ENCODE data around the gene GKN2. TPM values are rescaled to one million over a fixed set of nuclear protein-coding genes. Genes with fewer than 3 reads are reported as not detected.
A peak's percentile ranks its signal among the peaks of the same experiment; 100 is the strongest.

The GKN2 gene
- total and polyA plus RNA-seq, 8 donors = 16.5 to 1,354 (median 221) TPM; not detected in 1

DNA sequence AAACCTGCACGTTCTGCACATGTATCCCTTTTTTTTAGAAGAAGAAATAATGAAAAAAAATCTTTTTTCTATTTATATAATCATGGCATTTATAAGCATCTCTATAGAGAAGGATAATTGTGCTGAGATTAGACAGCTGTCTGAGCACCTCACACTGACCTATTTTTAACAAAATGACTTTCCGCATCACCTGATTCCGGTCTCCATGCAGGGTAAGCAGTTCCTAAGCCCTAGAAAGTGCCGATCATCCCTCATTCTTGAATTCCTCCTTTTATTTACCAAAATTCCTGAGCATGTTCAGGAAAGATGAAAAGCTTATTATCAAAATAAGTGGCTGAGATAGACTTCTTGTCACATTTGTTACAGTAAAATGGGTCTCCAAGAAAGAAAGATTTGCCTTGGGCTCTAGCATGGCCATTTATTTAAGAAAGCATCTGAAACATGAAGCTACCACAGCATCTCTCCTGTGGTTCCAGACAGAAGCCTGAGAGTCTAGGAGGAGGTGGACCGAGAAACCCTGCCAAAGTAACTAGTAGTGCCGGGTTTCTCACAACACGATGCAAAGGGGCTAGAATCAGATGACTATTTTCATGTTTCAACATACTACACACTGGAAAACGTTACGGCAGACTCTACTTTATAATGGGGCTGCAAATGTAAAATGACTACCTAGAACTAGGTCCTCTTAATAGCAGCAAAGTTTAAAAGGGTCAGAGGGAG lies 22.4 kb upstream of the GKN2 start:
- WGBS, 5 donors = 56 to 70% (median 62%) methylated on average over 9 of the region's 9 CpGs
- H3K9me3 ChIP-seq = no peaks in the 10 kb centered on the region
- H3K27ac ChIP-seq = peak overlapping the region in 2 of 5 donors; percentile 16 to 75
- intact Hi-C loops (cut with DNase I; ENCODE audit: low total_unique reads) = no loop called here
- H3K4me3 ChIP-seq = peak overlapping the region in 1 of 4 donors; percentile 28
- H3K4me1 ChIP-seq = peaks cover 0 to 12% (median 4%) of the 10 kb centered on the region in 4 donors
- TF ChIP-seq EP300 (IDR thresholded peaks at IDR 0.05) (no peak), CTCF (IDR thresholded peaks at IDR 0.05) (no peak), POLR2AphosphoS5 (IDR thresholded peaks at IDR 0.05) (no peak), POLR2A (IDR thresholded peaks at IDR 0.05) (no peak)
- H3K27me3 ChIP-seq = peaks cover 0 to 3% (median 0%) of the 10 kb centered on the region in 3 donors
- H3K36me3 ChIP-seq = no peaks in the 10 kb centered on the region
- DNase-seq = no peak

GRCh38 chr2:68974251-68974650 lies 21.6 kb upstream of the GKN2 start, which contains the start of gene GKN1:
Gene GKN1, plus strand, starts transcription at chr2:68974636. Its CDS starts 42 bp downstream, at chr2:68974678.
- DNase-seq = no peak
- intact Hi-C loops (cut with DNase I; ENCODE audit: low total_unique reads) = no loop called here
- peaks cover 0 to 12% (median 4%) of the 10 kb centered on the region in 4 donors for H3K4me1 ChIP-seq
- peaks cover 0 to 3% (median 0%) of the 10 kb centered on the region in 3 donors for H3K27me3 ChIP-seq
- H3K9me3 ChIP-seq = no peaks in the 10 kb centered on the region
- H3K4me3 ChIP-seq = peak within 1 kb of the TSS in 1 of 4 donors; percentile 28
- TF ChIP-seq POLR2A (IDR thresholded peaks at IDR 0.05) (no peak), POLR2AphosphoS5 (IDR thresholded peaks at IDR 0.05) (peak in 2 of 3 donors; percentile 41 to 72), EP300 (IDR thresholded peaks at IDR 0.05) (no peak), CTCF (IDR thresholded peaks at IDR 0.05) (no peak)
- WGBS, 5 donors = 38 to 51% (median 46%) methylated on average over 3 of the region's 3 CpGs
- no peaks in the 10 kb centered on the region for H3K36me3 ChIP-seq
- peak within 1 kb of the TSS in 3 of 5 donors; percentile 16 to 75 (median 42) for H3K27ac ChIP-seq

GRCh38 chr2:68971591-68972231 lies 19.0 kb upstream of the GKN2 start:
- no peaks in the 10 kb centered on the region for H3K36me3 ChIP-seq
- no peak for TF ChIP-seq EP300 (IDR thresholded peaks at IDR 0.05)
- TF ChIP-seq POLR2AphosphoS5 (IDR thresholded peaks at IDR 0.05) = peak in 2 of 3 donors; percentile 83 to 85
- intact Hi-C loops (cut with DNase I; ENCODE audit: low total_unique reads) = no loop called here
- peak; percentile 64 to 70 for DNase-seq
- peak overlapping the region in 2 of 5 donors; percentile 39 to 72 for H3K27ac ChIP-seq
- WGBS, 5 donors = 40 to 56% (median 46%) methylated on average over 5 of the region's 5 CpGs
- peaks cover 0 to 3% (median 0%) of the 10 kb centered on the region in 3 donors for H3K27me3 ChIP-seq
- peaks cover 0 to 12% (median 4%) of the 10 kb centered on the region in 4 donors for H3K4me1 ChIP-seq
- no peaks in the 10 kb centered on the region for H3K9me3 ChIP-seq
- no peak overlapping the region for H3K4me3 ChIP-seq

DNA sequence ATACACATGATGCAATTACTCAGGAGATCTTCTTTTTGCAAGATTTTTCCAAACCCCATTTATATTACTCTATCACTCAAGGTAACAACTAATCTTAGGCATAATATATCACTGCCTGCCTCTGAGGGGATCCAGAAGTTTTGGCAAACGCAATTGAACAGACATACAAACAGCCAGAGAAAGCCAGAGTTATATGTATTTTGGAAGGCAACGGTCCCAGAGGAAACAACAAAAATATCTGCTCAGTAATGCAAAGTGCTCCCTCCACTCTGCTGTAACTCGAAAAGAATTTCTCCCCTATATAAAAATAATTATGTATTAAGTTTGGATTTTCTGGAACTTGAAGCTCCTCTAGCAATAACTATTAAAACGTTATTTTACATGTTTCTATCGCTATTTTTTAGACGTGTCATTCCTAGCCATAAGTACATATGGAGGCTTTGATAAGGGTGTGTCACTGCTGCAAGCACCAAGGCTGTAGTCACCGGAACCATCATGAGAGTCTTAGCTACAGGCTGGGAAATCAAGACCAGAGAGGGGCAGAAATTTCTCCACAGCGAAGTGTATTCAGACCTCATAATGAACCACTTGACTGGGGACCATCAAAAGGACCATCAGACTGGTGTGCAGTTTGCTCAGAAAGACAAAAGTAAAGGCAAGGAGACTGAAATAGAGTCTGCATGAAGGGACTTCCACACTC lies 18.0 kb upstream of the GKN2 start:
- H3K36me3 ChIP-seq = no peaks in the 10 kb centered on the region
- DNase-seq = peak in 1 of 2 donors; percentile 64
- intact Hi-C loops (cut with DNase I; ENCODE audit: low total_unique reads) = no loop called here
- no peaks in the 10 kb centered on the region for H3K9me3 ChIP-seq
- peaks cover 0 to 3% (median 0%) of the 10 kb centered on the region in 3 donors for H3K27me3 ChIP-seq
- H3K4me1 ChIP-seq = peaks cover 0 to 12% (median 4%) of the 10 kb centered on the region in 4 donors
- TF ChIP-seq POLR2A (IDR thresholded peaks at IDR 0.05) (no peak), EP300 (IDR thresholded peaks at IDR 0.05) (no peak), POLR2AphosphoS5 (IDR thresholded peaks at IDR 0.05) (no peak), CTCF (IDR thresholded peaks at IDR 0.05) (no peak)
- no peak overlapping the region for H3K4me3 ChIP-seq
- WGBS, 5 donors = 68 to 81% (median 73%) methylated on average over 8 of the region's 8 CpGs
- H3K27ac ChIP-seq = peak overlapping the region in 3 of 5 donors; percentile 39 to 72 (median 55)

All from stomach (tissue), 9 donors.